B cell (primary cell): ENCODE results near the gene KRTAP10-9. TPM values are rescaled to one million over a fixed set of nuclear protein-coding genes. Genes with fewer than 3 reads are reported as not detected.

Source experiments
- ATAC-seq: fragments of 200-7000 bp; cut with Tn5 transposase; one replicate; pipeline ENCODE4 v1.10.0; 2021; ENCODE audit warnings: low read depth, mild to moderate bottlenecking, moderate number of reproducible peaks, moderate library complexity
- CTCF ChIA-PET: fragments of 350-600 bp; sonication (Branson Sonifier 250); formaldehyde crosslinking; loops from one replicate; lab custom pipeline; 2021; ENCODE audit warnings: antibody characterized with exemption, inconsistent platforms; lab: Charles Lee
- POLR2A ChIA-PET: fragments of 350-600 bp; sonication (Branson Sonifier 250); formaldehyde crosslinking; loops from one replicate; lab custom pipeline; 2021; ENCODE audit warnings: antibody characterized with exemption; lab: Charles Lee
- DNase-seq: peaks from one replicate; pipeline ENCODE4 v3.0.0; 2013
- H2AFZ ChIP-seq: 2 replicates; pipeline ENCODE4 v1.6.1; 2012; ENCODE audit warnings: mild to moderate bottlenecking, low read depth, low read length; ENCODE audit not compliant: insufficient read depth, poor library complexity, severe bottlenecking
- H3K27ac ChIP-seq, 2 donors: 1 replicate in 1 of 2; 2 replicates in 1 of 2; pipeline ENCODE4 v1.5.1; 2012 to 2013; ENCODE audit warnings: low read length in 2 of 2, mild to moderate bottlenecking in 2 of 2, moderate library complexity in 1 of 2
- H3K27me3 ChIP-seq, 4 experiments: fragments of 200-600 bp in 1 of 4; sonication (generic) in 1 of 4; replicated peaks in 1 of 4; 1 replicate in 2 of 4; 2 replicates in 2 of 4; pipeline versions ENCODE4 v1.6.1 to v1.7.0; 2013 to 2016; ENCODE audit warnings: low read length in 3 of 4, mild to moderate bottlenecking in 2 of 4, mixed read lengths in 1 of 4, moderate library complexity in 1 of 4; ENCODE audit not compliant: insufficient read depth in 4 of 4, control insufficient read depth in 3 of 4; ENCODE audit errors: control extremely low read depth in 1 of 4
- H3K36me3 ChIP-seq, 2 experiments: replicated peaks in 1 of 2; 1 replicate in 1 of 2; 2 replicates in 1 of 2; pipeline versions ENCODE4 v1.6.1 to v1.7.1; 2013; ENCODE audit warnings: low read length in 1 of 2; ENCODE audit not compliant: insufficient read depth in 2 of 2, control insufficient read depth in 1 of 2; ENCODE audit errors: control extremely low read depth in 1 of 2, extremely low read depth in 1 of 2
- H3K4me1 ChIP-seq, 2 donors: fragments of 200-600 bp in 1 of 2; sonication (generic) in 1 of 2; 1 replicate in 1 of 2; 2 replicates in 1 of 2; pipeline versions ENCODE4 v1.5.1 to v1.6.1; 2013 to 2017; ENCODE audit warnings: low read length in 2 of 2; ENCODE audit not compliant: control insufficient read depth in 2 of 2, insufficient read depth in 2 of 2
- H3K4me2 ChIP-seq: replicated peaks from 2 replicates; pipeline ENCODE3; 2012; ENCODE audit warnings: mild to moderate bottlenecking, low read depth, low read length; ENCODE audit not compliant: poor library complexity, severe bottlenecking
- H3K4me3 ChIP-seq, 5 experiments: fragments of 200-600 bp in 1 of 5; sonication (generic) in 1 of 5; 1 replicate in 3 of 5; 2 replicates in 2 of 5; pipeline versions ENCODE4 v1.5.1 to v1.7.0; 2011 to 2016; ENCODE audit warnings: low read length in 4 of 5, mild to moderate bottlenecking in 4 of 5, low read depth in 2 of 5, control low read depth in 1 of 5, moderate library complexity in 1 of 5; ENCODE audit not compliant: insufficient read depth in 1 of 5; ENCODE audit errors: control extremely low read depth in 1 of 5, extremely low read depth in 1 of 5
- H3K79me2 ChIP-seq: fragments of 200-600 bp; sonication (generic); one replicate; pipeline ENCODE4 v1.6.0; 2016; ENCODE audit warnings: low read length; ENCODE audit not compliant: control insufficient read depth, insufficient read depth
- H3K9ac ChIP-seq: fragments of 200-600 bp; sonication (generic); 2 replicates; pipeline ENCODE4 v1.6.1; 2017; ENCODE audit warnings: mild to moderate bottlenecking, low read length, moderate library complexity
- H3K9me3 ChIP-seq, 3 donors: one replicate each; pipeline versions ENCODE4 v1.6.1 to v1.7.1; 2013; ENCODE audit warnings: low read length in 2 of 3; ENCODE audit not compliant: control insufficient read depth in 2 of 3, insufficient read depth in 1 of 3; ENCODE audit errors: control extremely low read depth in 1 of 3
- H4K20me1 ChIP-seq: 2 replicates; pipeline ENCODE4 v1.6.0; 2012; ENCODE audit warnings: mild to moderate bottlenecking, low read length; ENCODE audit not compliant: insufficient read depth, control insufficient read depth, poor library complexity, severe bottlenecking
- H3K27ac Mint-ChIP-seq: one replicate; pipeline ENCODE4 v1.8.0; 2021; ENCODE audit warnings: mixed read lengths
- H3K27me3 Mint-ChIP-seq: one replicate; pipeline ENCODE4 v1.8.0; 2021; ENCODE audit warnings: mixed read lengths
- H3K4me1 Mint-ChIP-seq: one replicate; pipeline ENCODE4 v1.8.0; 2021; ENCODE audit warnings: mixed read lengths
- H3K4me3 Mint-ChIP-seq: one replicate; pipeline ENCODE4 v1.8.0; 2021; ENCODE audit warnings: mixed read lengths
- H3K9me3 Mint-ChIP-seq: one replicate; pipeline ENCODE4 v1.8.0; 2022; ENCODE audit warnings: mixed read lengths; ENCODE audit not compliant: insufficient read depth
- CTCF ChIP-seq: fragments of 200-600 bp; IDR thresholded peaks from one replicate; pipeline ENCODE4 v1.8.0; 2022; ENCODE audit warnings: antibody characterized with exemption, mild to moderate bottlenecking
- EZH2 ChIP-seq: IDR thresholded peaks from 2 replicates; pipeline ENCODE4 v1.6.1; 2012; ENCODE audit warnings: borderline replicate concordance, low read depth, mild to moderate bottlenecking, moderate library complexity, low read length; ENCODE audit not compliant: insufficient read depth, poor library complexity, severe bottlenecking
- WGBS: methylation state at CpG from one replicate; pipeline ENCODE4 v1.1.5; 2013; ENCODE audit warnings: missing lambda C conversion rate; ENCODE audit not compliant: insufficient coverage; 5-methylcytosine and 5-hydroxymethylcytosine counted together
- intact Hi-C: fragments of 100-400 bp; cut with micrococcal nuclease; formaldehyde crosslinking; loops from one replicate; pipeline ENCODE4 v1.10.0; 2022
- polyA plus RNA-seq: library from polyadenylated mRNA; depleted of rRNA; stranded (reverse); fragments of >200 nt; gene quantifications from 2 replicates; pipeline ENCODE4 v1.2.3, GENCODE V29; 2012
- total RNA-seq, 2 donors: library from RNA; stranded (reverse); fragments of 120-200 nt in 1 of 2; gene quantifications; 1 replicate in 1 of 2; 2 replicates in 1 of 2; pipeline versions ENCODE4 v1.2.3 to v1.2.4, GENCODE V29; 2013 to 2022

The KRTAP10-9 gene
- total and polyA plus RNA-seq, 2 donors (not counting 1 experiment from before 2014, with no cell fraction given) = not detected

GRCh38 chr21:44650973-44651675, 24.2 kb downstream of the KRTAP10-9 start:
- no peak overlapping the region for H3K27ac Mint-ChIP-seq

More at GRCh38 chr21:44650973-44651675, 24.2 kb downstream of the KRTAP10-9 start:
- intact Hi-C loops = no loop called here
- Histone ChIP-seq H3K27me3 (peaks cover 0 to 2% (median 0%) of the 10 kb centered on the region in 4 experiments), H3K4me1 (no peaks in the 10 kb centered on the region), H3K36me3 (no peaks in the 10 kb centered on the region), H3K9me3 (peaks cover 2 to 20% (median 3%) of the 10 kb centered on the region in 3 donors), H3K9ac (no peak overlapping the region), H3K4me2 (no peak overlapping the region), H4K20me1 (no peaks in the 10 kb centered on the region), H2AFZ (no peak overlapping the region), H3K79me2 (no peaks in the 10 kb centered on the region), H3K27ac (no peak overlapping the region), H3K4me3 (no peak overlapping the region)
- ATAC-seq = no peak
- Mint-ChIP-seq H3K4me3 (no peak overlapping the region), H3K4me1 (no peaks in the 10 kb centered on the region), H3K9me3 (peaks cover 3% of the 10 kb centered on the region), H3K27me3 (peaks cover 6% of the 10 kb centered on the region)
- POLR2A ChIA-PET = no interaction called here
- DNase-seq = no peak
- 86% methylated on average over 11 of the region's 12 CpGs for WGBS
- CTCF ChIA-PET = no interaction called here
- no peak for TF ChIP-seq CTCF
- no peak for TF ChIP-seq EZH2
